Fibroblast of lung (primary cell): Measurements from ENCODE around the gene IMMP2L. TPM values are rescaled to one million over a fixed set of nuclear protein-coding genes. Genes with fewer than 3 reads are reported as not detected.
A peak's percentile ranks its signal among the peaks of the same experiment; 100 is the strongest.

ENCODE experiments used
- DNase-seq, 2 donors: peaks; one replicate each; pipeline versions ENCODE4 v3.0.0 to v3.0.0-alpha.2; 2010; ENCODE audit warnings: low read depth in 2 of 2
- H2AFZ ChIP-seq: 2 replicates; pipeline ENCODE4 v1.5.1; 2012; ENCODE audit warnings: low read length, control low read depth, inconsistent platforms
- H3K27ac ChIP-seq: 2 replicates; pipeline ENCODE4 v1.5.1; 2011; ENCODE audit warnings: low read length, control low read depth; ENCODE audit not compliant: insufficient read depth
- H3K27me3 ChIP-seq: 2 replicates; pipeline ENCODE4 v1.5.1; 2011; ENCODE audit warnings: mild to moderate bottlenecking, low read length; ENCODE audit not compliant: control insufficient read depth, insufficient read depth
- H3K36me3 ChIP-seq: 2 replicates; pipeline ENCODE4 v1.5.1; 2011; ENCODE audit warnings: low read length; ENCODE audit not compliant: control insufficient read depth, insufficient read depth
- H3K4me1 ChIP-seq: 2 replicates; pipeline ENCODE4 v1.5.1; 2011; ENCODE audit warnings: low read length; ENCODE audit not compliant: control insufficient read depth, insufficient read depth; ENCODE audit errors: extremely low read depth
- H3K4me2 ChIP-seq: 2 replicates; pipeline ENCODE4 v1.5.1; 2011; ENCODE audit warnings: low read length, control low read depth; ENCODE audit not compliant: insufficient read depth; ENCODE audit errors: extremely low read depth
- H3K4me3 ChIP-seq, 4 experiments: fragments of 200-600 bp in 1 of 4; sonication (generic) in 1 of 4; replicated peaks in 1 of 4; 2 replicates each; pipeline ENCODE4 v1.5.1; 2011 to 2016; ENCODE audit warnings: low read length in 4 of 4, low read depth in 3 of 4, mild to moderate bottlenecking in 3 of 4, control low read depth in 2 of 4, inconsistent platforms in 1 of 4, mixed read lengths in 1 of 4; ENCODE audit not compliant: insufficient read depth in 1 of 4; ENCODE audit errors: control extremely low read depth in 1 of 4
- H3K79me2 ChIP-seq: 2 replicates; pipeline ENCODE4 v1.5.1; 2012; ENCODE audit warnings: mild to moderate bottlenecking, low read length, inconsistent platforms; ENCODE audit not compliant: control insufficient read depth, insufficient read depth
- H3K9ac ChIP-seq: 2 replicates; pipeline ENCODE4 v1.5.1; 2011; ENCODE audit warnings: mild to moderate bottlenecking, low read length, control low read depth; ENCODE audit not compliant: insufficient read depth
- H3K9me3 ChIP-seq: 2 replicates; pipeline ENCODE4 v1.5.1; 2012; ENCODE audit warnings: low read depth, low read length; ENCODE audit not compliant: control insufficient read depth, insufficient read depth
- H4K20me1 ChIP-seq: 2 replicates; pipeline ENCODE4 v1.5.1; 2011; ENCODE audit warnings: low read length; ENCODE audit not compliant: control insufficient read depth, insufficient read depth; ENCODE audit errors: extremely low read depth
- CTCF ChIP-seq, 2 donors: IDR thresholded peaks in 1 of 2; conservative IDR thresholded peaks in 1 of 2; 1 replicate in 1 of 2; 2 replicates in 1 of 2; pipeline ENCODE4 v1.5.1; 2011 to 2012; ENCODE audit warnings: low read length in 2 of 2, control low read depth in 1 of 2, inconsistent platforms in 1 of 2, low read depth in 1 of 2, mild to moderate bottlenecking in 1 of 2
- EZH2 ChIP-seq: IDR thresholded peaks from 2 replicates; pipeline ENCODE4 v1.5.1; 2012; ENCODE audit warnings: low read length, control low read depth, mild to moderate bottlenecking; ENCODE audit errors: missing control alignments
- polyA plus RNA-seq, 2 donors: library from polyadenylated mRNA; depleted of rRNA in 1 of 2; stranded (reverse) in 1 of 2; unstranded in 1 of 2; fragments of >200 nt; gene quantifications; 2 replicates each; pipeline ENCODE4 v1.2.1, GENCODE V29; 2011 to 2012; ENCODE audit warnings: missing spikeins in 1 of 2
- total RNA-seq: library from RNA; depleted of rRNA; stranded (reverse); fragments of >200 nt; gene quantifications from 2 replicates; pipeline ENCODE4 v1.2.1, GENCODE V29; 2014

IMMP2L gene
- total and polyA plus RNA-seq, 2 donors (not counting 1 experiment from before 2014, with no cell fraction given): 6.9 to 14.4 TPM

- H2AFZ ChIP-seq: no peak overlapping the region
- H3K4me1 ChIP-seq: peaks cover 4% of the 10 kb centered on the region
- H3K36me3 ChIP-seq: no peaks in the 10 kb centered on the region
- no peak overlapping the region for H3K4me3 ChIP-seq
- H3K27ac ChIP-seq: no peak overlapping the region
- TF ChIP-seq EZH2: no peak
- no peak for TF ChIP-seq CTCF (conservative IDR thresholded peaks at IDR 0.05 in 1 of 2, IDR thresholded peaks at IDR 0.05 in 1 of 2; ENCODE audit: low read depth in 1 of 2, low read length in 2 of 2)
- no peaks in the 10 kb centered on the region for H3K79me2 ChIP-seq
- no peaks in the 10 kb centered on the region for H3K27me3 ChIP-seq
- no peak for DNase-seq
- H3K9me3 ChIP-seq: no peaks in the 10 kb centered on the region
- H3K9ac ChIP-seq: no peak overlapping the region
- H4K20me1 ChIP-seq: no peaks in the 10 kb centered on the region
- H3K4me2 ChIP-seq: no peak overlapping the region
These were observed 326.6 kb downstream of the IMMP2L start for GRCh38 chr7:111235709-111236108.

- TF ChIP-seq EZH2 (no peak), CTCF (conservative IDR thresholded peaks at IDR 0.05 in 1 of 2, IDR thresholded peaks at IDR 0.05 in 1 of 2; ENCODE audit: low read depth in 1 of 2, low read length in 2 of 2) (no peak)
- Histone ChIP-seq H3K4me3 (no peak overlapping the region), H3K27me3 (no peaks in the 10 kb centered on the region), H3K9ac (no peak overlapping the region), H3K27ac (peak overlapping the region; percentile 24), H3K79me2 (no peaks in the 10 kb centered on the region), H3K4me1 (peaks cover 3% of the 10 kb centered on the region), H3K9me3 (no peaks in the 10 kb centered on the region), H3K36me3 (no peaks in the 10 kb centered on the region), H4K20me1 (no peaks in the 10 kb centered on the region), H2AFZ (no peak overlapping the region), H3K4me2 (no peak overlapping the region)
- DNase-seq: peak; percentile 43 to 76
These were observed 329.8 kb downstream of the IMMP2L start for GRCh38 chr7:111232249-111233084.

GRCh38 chr7:111229916-111230315 is 332.4 kb downstream of the IMMP2L start:
- no peaks in the 10 kb centered on the region for H3K27me3 ChIP-seq
- H3K9ac ChIP-seq: no peak overlapping the region
- H3K4me3 ChIP-seq: no peak overlapping the region
- DNase-seq: peak in 1 of 2 donors; percentile 53
- TF ChIP-seq CTCF (conservative IDR thresholded peaks at IDR 0.05 in 1 of 2, IDR thresholded peaks at IDR 0.05 in 1 of 2; ENCODE audit: low read depth in 1 of 2, low read length in 2 of 2) (no peak), EZH2 (no peak)
- no peak overlapping the region for H2AFZ ChIP-seq
- H3K4me1 ChIP-seq: peaks cover 3% of the 10 kb centered on the region
- no peak overlapping the region for H3K27ac ChIP-seq
- H3K4me2 ChIP-seq: no peak overlapping the region
- H3K79me2 ChIP-seq: no peaks in the 10 kb centered on the region
- H4K20me1 ChIP-seq: no peaks in the 10 kb centered on the region
- no peaks in the 10 kb centered on the region for H3K36me3 ChIP-seq
- H3K9me3 ChIP-seq: no peaks in the 10 kb centered on the region
